ENCODE results near the gene ATRN.
"Not testable (repeated sequence)": the region's sequence is repeated elsewhere in the genome, so short reads cannot be mapped to it uniquely, and the experiment has no call there.

ATRN gene

DNA sequence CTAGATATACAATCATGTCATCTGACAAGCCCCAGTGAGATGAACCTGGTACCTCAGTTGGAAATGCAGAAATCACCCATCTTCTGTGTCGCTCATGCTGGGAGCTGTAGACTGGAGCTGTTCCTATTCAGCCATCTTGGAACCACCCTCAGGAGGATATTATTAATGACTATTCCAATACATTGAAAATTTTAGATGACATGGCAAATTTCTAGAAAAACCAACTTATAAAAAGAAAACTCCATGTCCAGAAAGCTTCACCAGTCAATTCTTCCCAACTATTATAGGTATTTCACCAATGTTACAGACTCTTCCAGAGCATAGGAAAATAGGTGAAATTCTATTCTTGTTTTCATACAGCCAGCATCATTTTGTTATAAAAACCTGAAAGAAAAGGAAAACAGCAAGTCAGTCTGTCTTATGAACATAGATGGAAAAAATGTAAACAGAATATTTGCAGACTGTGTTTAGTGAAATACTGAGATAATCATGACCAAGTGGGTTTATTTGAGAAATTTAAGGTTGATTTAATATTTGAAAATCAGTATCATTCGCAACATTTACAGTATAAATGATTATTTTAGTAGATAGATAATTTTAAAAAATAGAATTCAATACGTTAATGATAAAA, 43.3 kb downstream of the ATRN start:
- in situ Hi-C loops (cut with MboI; ENCODE audit: low sequenced_read_pairs): no loop called here

GRCh38 chr20:3515379-3516170, 44.8 kb downstream of the ATRN start:
- in situ Hi-C loops (cut with MboI; ENCODE audit: low sequenced_read_pairs): no loop called here

DNA sequence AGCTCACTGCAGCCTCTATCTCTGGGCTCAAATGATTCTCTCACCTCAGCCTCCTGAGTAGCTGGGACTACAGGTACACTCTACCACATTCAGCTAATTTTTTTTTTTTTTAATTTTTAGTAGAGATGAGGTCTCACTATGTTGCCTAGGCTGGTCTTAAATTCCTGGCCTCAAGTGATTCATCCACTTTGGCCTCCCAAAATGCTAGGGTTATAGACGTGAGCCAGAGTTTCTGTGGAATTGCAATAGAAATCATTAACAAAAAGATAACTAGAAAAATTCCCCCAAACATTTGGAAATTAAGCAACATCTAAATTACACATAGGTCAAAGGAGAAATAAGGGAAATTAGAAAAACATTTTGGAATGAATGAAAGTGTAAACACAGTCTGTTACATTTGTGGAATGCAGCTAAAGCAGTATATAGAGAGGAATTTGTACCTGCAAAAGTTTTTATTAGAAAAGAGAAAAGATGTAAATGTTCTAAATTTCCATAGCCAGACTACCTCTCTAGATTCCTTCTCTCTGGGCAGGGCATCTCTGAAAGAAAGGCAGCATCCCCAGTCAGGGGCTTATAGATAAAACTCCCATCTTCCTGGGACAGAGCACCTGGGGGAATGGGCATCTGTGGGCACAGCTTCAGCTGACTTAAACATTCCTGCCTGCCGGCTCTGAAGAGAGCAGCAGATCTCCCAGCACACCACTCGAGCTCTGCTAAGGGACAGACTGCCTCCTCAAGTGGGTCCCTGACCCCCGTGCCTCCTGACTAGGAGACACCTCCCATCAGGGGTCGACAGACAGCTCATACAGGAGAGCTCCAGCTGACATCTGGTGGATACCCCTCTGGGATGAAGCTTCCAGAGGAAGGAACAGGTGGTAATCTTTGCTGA, 51.3 kb downstream of the ATRN start:
- in situ Hi-C loops (cut with MboI; ENCODE audit: low sequenced_read_pairs): no loop called here

DNA sequence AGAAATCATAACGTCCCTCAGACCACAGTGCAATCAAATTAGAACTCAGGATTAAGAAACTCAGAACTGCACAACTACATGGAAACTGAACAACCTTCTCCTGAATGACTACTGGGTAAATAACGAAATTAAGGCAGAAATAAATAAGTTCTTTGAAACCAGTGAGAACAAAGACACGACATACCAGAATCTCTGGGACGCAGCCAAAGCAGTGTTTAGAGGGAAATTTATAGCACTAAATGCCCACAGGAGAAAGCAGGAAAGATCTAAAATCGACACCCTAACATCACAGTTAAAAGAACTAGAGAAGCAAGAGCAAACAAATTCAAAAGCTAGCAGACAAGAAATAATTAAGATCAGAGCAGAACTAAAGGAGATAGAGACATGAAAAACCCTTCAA, 53.9 kb downstream of the ATRN start:
- in situ Hi-C loops (cut with MboI; ENCODE audit: low sequenced_read_pairs): not testable (repeated sequence)

DNA sequence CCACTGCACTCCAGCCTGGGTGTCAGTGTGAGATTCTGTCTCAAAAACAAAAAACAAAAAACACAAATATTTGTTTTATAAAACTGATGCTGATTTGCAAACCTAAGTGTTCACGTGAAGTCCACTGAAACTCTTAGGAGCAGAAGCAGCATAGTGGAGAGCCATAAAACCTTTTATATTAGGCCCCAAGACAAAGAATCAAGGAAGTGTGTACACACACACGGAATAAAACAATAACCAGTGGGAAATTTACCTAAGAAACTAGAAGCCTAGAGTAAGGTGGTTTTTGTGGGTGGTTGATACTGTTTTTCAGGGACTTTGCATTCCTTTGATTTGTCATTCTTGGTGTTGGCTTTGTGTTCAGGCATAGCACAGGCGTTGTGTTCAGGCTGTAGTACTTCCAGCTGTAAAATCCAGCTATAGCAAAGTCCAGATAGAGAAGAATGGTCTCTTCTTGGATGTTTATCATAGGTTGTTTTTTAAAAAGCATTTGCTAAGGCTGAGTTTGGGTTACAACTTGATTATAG, 61.3 kb downstream of the ATRN start:
- in situ Hi-C loops (cut with MboI; ENCODE audit: low sequenced_read_pairs): no loop called here

DNA sequence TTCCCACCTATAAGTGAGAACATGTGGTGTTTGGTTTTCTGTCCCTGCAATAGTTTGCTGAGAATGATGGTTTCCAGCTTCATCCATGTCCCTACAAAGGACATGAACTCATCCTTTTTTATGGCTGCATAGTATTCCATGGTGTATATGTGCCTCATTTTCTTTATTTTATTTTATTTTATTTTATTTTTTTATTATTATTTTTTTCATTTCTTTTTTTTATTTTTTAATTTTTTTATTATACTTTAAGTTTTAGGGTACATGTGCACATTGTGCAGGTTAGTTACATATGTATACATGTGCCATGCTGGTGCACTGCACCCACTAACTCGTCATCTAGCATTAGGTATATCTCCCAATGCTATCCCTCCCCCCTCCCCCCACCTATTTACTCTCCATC, 66.9 kb downstream of the ATRN start:
- in situ Hi-C loops (cut with MboI; ENCODE audit: low sequenced_read_pairs): not testable (repeated sequence)

- in situ Hi-C loops (cut with MboI; ENCODE audit: low sequenced_read_pairs): no loop called here
Observed at GRCh38 chr20:3539311-3540107, 68.7 kb downstream of the ATRN start.

DNA sequence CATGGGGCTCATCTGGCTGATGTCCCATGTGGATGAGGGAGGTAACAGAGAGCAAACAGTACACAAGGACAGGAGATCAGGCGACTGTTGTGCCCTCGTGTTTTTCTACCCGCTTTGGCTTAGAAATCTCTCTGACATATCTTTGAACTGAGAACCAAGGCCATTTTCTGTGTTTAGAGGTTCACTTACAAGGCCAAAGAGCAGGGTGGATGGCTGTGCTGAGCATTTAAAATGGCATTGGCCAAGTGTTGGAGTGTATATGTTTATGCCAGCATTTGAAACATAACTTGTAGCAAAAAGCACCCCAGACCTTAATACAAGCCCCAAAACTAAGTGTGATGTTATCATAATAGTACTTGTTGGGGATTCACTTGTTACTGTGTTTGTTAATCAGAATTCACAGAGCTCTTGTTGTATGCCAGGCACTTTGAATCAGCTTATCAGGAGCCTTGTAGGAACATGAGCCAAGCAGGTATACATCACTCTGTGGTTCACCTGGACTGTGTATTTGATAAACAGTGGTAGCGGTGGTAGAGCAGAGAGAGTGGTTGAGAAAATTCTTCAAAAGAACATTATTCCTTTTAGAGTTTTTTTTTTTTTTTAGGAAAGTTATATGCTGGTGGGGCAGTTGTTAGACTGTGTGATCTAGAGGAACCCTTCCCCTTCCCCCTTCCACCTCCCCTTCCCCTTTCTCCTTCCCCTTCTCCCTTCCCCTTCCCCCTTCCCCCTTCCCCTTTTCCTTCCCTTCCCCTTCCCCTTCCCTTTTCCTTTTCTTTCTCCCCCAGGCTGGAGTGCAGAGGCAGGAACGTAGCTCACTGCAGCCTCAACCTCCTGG, 71.3 kb downstream of the ATRN start:
- in situ Hi-C loops (cut with MboI; ENCODE audit: low sequenced_read_pairs): no loop called here

DNA sequence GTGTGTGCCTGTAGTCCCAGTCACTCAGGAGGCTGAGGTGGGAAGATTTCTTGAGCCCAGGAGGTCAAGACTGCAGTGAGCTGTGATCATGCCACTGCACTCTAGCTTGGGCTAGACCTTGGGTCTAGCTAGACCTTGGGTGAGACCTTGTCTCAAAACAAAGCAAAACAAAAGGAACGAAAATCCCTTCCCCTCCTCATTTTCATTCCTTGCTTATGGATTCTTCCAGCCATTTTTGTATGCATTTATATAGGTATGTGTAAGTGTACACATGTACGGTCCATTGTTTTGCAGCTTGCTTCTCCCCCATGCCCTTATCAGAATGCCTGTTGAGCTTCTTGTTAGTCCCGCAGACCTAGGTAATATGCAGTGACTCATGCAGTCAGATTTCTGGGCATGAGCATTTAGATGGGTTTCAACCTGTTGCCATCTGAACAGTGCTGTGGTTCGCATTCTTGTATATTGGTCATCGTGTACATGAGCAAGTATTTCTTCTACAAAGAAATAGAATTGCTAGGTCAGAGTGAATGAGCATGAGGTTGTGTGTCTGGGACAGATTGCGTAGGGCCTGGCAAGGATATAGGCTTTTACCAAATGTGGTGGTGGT, 73.2 kb downstream of the ATRN start:
- in situ Hi-C loops (cut with MboI; ENCODE audit: low sequenced_read_pairs): no loop called here

- in situ Hi-C loops (cut with MboI; ENCODE audit: low sequenced_read_pairs): no loop called here
Observed at GRCh38 chr20:3545401-3545925, 74.6 kb downstream of the ATRN start.

DNA sequence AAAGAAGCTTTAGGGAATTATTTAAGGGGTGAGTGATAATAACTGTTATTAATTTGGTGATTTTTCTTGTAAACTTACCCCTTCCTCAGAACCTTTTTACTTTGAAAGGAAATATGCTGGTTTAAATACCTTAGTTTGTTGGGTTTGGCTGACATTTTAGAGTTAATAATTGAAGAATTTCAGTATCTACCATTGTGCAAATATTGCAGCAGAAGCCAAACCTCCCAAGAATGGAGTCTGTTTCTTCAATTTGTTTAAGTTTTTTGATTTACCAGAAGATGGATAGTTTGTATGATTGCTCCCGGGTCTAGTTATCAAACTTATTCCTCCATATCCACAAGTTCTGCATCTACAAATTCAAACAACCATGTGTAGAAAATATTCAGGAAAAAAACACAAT, 77.1 kb downstream of the ATRN start:
- in situ Hi-C loops (cut with MboI; ENCODE audit: low sequenced_read_pairs): no loop called here

DNA sequence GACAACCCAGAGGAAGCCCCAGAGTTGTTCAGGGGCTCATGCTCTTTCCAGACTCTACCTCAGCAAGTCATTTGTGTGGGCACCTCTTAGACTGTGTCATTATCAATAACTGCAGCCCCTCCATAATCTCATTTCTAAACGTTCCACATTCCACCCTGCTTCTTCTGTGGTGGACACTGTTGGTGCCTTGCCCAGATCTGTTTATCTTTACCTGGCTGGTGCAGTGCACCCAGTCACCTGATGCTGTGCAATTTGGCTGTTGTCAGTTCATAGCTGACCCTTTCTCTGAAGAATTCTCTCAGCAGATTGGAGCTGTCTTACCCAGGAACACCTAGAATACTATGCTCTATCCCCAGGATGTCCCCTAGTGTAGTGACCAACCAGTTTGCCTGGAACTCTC, 80.0 kb downstream of the ATRN start:
- in situ Hi-C loops (cut with MboI; ENCODE audit: low sequenced_read_pairs): no loop called here

- in situ Hi-C loops (cut with MboI; ENCODE audit: low sequenced_read_pairs): no loop called here
Observed at GRCh38 chr20:3551681-3552434, 81.0 kb downstream of the ATRN start.

GRCh38 chr20:3553663-3554062, 82.8 kb downstream of the ATRN start:
- in situ Hi-C loops (cut with MboI; ENCODE audit: low sequenced_read_pairs): no loop called here

GRCh38 chr20:3557237-3557785, 86.5 kb downstream of the ATRN start:
- in situ Hi-C loops (cut with MboI; ENCODE audit: low sequenced_read_pairs): no loop called here

GRCh38 chr20:3559231-3559630, 88.4 kb downstream of the ATRN start:
- in situ Hi-C loops (cut with MboI; ENCODE audit: low sequenced_read_pairs): no loop called here

- in situ Hi-C loops (cut with MboI; ENCODE audit: low sequenced_read_pairs): no loop called here
Observed at GRCh38 chr20:3559637-3560036, 88.8 kb downstream of the ATRN start.

- in situ Hi-C loops (cut with MboI; ENCODE audit: low sequenced_read_pairs): no loop called here
Observed at GRCh38 chr20:3560162-3560561, 89.3 kb downstream of the ATRN start.

All from hTERT RPE-1 (cell line).